ENCODE data around the gene DLG1.

DLG1 gene

DNA sequence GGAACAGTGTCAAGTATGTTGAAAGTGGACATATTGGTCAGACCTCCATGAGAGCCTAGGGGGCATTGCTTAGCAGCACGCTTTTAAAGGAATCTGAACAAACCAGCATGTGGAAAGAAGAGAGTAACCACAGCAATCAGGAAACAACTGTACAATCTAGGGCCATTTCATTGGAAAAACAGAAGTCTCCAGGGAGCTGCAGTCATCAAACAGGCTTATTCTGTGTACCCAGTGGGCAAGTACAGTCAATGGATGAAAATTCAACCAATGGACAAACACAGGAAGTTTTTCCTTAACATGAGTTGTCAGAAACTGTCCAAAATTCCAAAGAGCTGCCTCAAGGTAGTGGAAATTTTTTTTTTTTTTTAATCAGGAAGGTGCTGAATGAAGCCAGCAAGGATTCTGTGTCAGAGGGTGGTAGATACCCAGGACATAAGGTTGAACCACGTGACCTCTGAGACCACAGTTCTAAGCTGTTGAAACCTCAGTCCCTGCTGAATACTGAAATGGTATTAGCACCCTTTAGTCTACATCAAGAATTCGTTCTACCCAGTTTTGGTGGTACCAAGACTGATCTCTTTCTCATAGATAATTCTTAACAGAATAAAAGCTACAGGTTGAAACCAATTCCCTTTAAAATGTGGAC lies 4.4 kb upstream of the DLG1 start:
- no peak for ATAC-seq
- Mint-ChIP-seq H3K4me3 (no peak overlapping the region), H3K27me3 (peaks cover 37% of the 10 kb centered on the region)

DNA sequence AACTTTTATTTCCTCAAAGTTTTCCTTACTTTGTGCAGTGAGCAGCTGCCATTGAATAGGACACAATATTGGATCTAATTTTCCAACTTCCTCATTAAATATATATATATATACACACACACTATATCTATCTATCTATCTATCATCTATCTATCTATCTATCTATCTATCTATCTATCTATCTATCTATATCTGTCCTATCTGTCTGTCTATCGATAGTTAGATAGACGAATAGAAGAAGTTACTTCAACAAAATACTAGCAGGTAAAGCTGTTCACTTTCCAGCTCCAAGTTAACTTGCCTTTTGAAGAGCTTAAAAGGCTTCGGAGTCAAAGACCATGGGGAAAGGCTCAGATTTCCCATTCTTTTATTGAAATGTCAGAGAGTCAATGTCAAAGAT lies 3.6 kb upstream of the DLG1 start:
- no peaks in the 10 kb centered on the region for H3K9me3 Mint-ChIP-seq
- H3K36me3 Mint-ChIP-seq, result no peaks in the 10 kb centered on the region
- no peak overlapping the region for H3K4me3 Mint-ChIP-seq
- ATAC-seq, result no peak
- H3K27ac Mint-ChIP-seq, result no peak overlapping the region
- peaks cover 26% of the 10 kb centered on the region for H3K4me1 Mint-ChIP-seq
- H3K27me3 Mint-ChIP-seq, result peaks cover 37% of the 10 kb centered on the region

More for the DNA sequence above, 4.4 kb upstream of the DLG1 start:
- H3K4me1 Mint-ChIP-seq, result peaks cover 21% of the 10 kb centered on the region
- H3K9me3 Mint-ChIP-seq, result no peaks in the 10 kb centered on the region
- no peaks in the 10 kb centered on the region for H3K36me3 Mint-ChIP-seq
- no peak overlapping the region for H3K27ac Mint-ChIP-seq

DNA sequence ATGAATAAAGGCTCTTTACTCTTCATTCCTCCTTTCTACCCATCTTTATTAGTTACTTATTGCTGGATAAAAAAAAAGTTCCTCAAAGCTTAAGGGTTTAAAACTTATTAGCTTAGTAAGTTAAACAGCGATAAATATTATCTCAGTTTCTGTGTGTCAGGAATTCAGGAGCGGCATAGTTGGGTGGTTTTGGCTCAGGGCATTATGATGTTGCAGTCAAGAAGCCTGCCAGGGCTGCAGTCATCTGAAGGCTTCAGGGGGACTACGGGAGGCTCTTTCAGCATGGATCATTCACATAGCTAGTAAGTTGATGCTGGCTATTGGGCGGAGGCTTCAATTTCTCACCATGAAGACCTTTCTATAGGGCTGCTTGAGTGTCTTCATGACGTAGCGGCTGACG lies 1.9 kb upstream of the DLG1 start:
- ATAC-seq, result no peak
- H3K9me3 Mint-ChIP-seq, result no peaks in the 10 kb centered on the region
- H3K36me3 Mint-ChIP-seq, result no peaks in the 10 kb centered on the region
- H3K4me1 Mint-ChIP-seq, result peaks cover 30% of the 10 kb centered on the region
- peaks cover 37% of the 10 kb centered on the region for H3K27me3 Mint-ChIP-seq
- H3K27ac Mint-ChIP-seq, result no peak overlapping the region
- H3K4me3 Mint-ChIP-seq, result no peak overlapping the region

DNA sequence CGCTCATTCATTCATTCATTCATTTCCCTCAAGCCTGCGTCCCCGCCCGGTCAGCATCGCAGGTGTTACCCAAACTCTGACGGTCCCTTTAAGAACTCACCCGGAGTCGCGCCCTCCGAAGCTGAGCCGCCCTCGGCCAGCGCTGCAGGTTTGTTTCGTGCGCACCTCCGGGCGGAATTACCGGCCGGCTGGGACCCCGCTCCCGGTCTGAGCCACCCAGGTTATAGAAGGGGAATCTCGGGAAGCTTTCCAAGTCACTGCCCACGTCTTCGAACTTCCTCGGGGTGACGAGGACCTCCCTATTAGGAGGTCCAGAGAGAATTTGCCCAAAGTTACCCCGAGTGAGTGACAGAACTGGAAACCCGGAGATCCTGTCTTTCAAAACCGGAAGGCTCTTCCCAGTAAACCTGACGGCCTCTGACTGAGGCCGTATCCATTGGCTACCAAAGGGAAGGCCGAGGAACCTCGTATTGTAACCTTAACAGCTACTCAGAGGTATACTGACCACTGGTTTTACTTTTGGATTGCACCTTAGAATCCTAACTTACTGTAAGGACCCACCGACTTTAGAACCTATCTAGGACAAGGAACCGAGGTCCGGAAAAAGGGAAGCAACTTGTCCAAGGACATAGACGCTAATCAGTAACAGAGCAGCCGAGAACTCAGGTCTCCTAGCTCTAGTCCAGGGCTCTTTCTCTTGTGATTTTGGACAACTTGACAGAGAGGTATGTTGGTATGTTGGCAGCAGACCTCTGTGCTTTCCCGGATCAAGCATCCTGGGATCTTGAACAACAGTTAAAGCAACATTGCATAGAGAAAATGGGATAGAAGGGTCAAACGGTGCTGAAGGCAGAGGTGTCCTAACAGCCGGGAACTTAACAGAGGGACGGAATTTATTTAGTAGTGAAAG lies 788 bp upstream of the DLG1 start:
- Mint-ChIP-seq H3K9me3 (no peaks in the 10 kb centered on the region), H3K36me3 (no peaks in the 10 kb centered on the region), H3K27ac (peak overlapping the region; percentile 92), H3K27me3 (peaks cover 37% of the 10 kb centered on the region), H3K4me1 (peaks cover 30% of the 10 kb centered on the region), H3K4me3 (peak overlapping the region; percentile 86)
- peak; percentile 21 for ATAC-seq

DNA sequence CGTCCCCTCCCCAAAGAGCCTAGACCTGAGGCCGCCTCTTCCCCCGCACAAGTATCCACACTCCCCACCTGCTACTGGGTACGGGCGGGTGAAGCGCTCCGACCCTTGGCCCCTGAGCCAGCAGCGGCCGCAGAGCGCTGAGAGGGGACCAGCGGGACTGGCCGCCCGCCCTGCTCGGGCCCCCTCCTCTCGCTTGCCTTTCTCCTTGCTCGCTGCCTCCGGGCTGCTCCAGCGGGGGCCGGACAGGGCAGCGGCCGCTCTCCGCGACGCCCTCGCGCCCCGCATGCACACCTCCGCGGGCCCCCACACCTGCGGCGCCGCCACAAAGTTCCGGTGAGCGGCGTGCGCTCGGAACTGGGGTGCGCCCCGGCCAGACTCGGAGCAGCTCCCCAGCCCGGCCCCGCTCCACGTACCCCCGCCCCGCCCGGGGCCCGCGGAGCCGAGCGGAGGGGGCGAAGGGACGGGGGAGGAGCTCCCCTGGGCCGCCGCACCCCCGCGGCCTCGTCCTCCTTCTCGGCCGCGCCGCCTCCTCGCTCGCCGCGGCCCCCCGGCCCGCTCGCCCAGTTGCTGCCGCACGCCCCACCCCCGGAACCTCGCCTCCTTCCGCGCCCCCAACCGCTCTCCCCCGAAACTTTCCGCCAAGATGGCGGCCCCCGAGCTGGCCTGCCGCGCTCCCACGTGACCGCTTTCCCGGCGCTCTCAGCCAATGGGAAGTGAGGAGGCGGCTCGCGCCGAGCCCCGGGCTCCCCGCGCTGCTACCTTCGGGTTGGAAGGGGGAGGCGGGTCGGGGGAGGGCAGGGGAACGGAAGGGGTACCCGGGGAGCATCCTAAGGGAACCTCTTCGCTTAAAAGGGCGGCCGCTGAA lies 704 bp downstream of the DLG1 start:
- Mint-ChIP-seq H3K4me1 (peaks cover 30% of the 10 kb centered on the region), H3K27ac (peak overlapping the region; percentile 92), H3K4me3 (peak overlapping the region; percentile 86), H3K27me3 (peaks cover 36% of the 10 kb centered on the region), H3K36me3 (no peaks in the 10 kb centered on the region), H3K9me3 (no peaks in the 10 kb centered on the region)
- peak; percentile 91 for ATAC-seq

DNA sequence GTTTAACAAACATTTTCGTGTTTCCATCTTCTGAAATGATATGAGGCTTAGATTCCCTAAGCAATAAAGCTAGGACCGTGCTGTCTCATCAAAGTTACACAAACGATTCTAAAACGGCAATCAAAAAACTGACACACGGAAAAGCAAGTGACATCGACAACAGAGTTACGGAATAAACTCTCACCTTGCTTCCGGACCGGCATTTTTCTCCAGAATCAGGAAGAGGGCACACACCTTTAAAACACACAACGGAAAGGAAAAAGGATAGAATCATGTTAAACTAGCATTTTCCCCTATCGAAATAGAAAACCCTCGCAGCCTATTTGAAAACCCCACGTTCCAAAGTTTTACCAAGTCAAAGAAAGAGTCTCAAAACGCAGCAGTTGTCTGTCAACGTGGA lies 1.4 kb downstream of the DLG1 start:
- ATAC-seq, result no peak
- Mint-ChIP-seq H3K4me3 (peak overlapping the region; percentile 86), H3K9me3 (no peaks in the 10 kb centered on the region), H3K27me3 (peaks cover 29% of the 10 kb centered on the region), H3K4me1 (peaks cover 37% of the 10 kb centered on the region), H3K36me3 (peaks cover 7% of the 10 kb centered on the region), H3K27ac (peak overlapping the region; percentile 92)

DNA sequence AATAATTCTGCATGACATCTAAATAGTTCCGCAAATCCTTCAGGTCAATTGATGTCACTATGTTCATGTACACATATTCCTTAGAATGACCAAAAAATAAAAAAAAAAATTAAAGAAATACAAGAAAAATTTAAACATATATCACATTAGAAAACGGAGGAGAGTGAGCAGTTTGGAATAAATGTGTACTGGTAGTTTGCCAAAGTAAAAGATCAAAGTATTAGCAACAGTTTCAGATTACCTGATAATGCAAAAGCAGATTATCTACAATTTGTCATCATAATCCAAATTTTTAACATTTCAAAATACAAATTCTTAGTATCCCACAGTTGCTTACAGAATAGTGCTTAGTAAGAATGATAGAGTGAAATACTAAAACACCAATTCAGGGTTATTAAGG lies 1.9 kb downstream of the DLG1 start:
- peak overlapping the region; percentile 86 for H3K4me3 Mint-ChIP-seq
- H3K9me3 Mint-ChIP-seq, result no peaks in the 10 kb centered on the region
- peaks cover 11% of the 10 kb centered on the region for H3K36me3 Mint-ChIP-seq
- H3K27me3 Mint-ChIP-seq, result peaks cover 24% of the 10 kb centered on the region
- H3K4me1 Mint-ChIP-seq, result peaks cover 42% of the 10 kb centered on the region
- H3K27ac Mint-ChIP-seq, result peak overlapping the region; percentile 92
- ATAC-seq, result no peak

DNA sequence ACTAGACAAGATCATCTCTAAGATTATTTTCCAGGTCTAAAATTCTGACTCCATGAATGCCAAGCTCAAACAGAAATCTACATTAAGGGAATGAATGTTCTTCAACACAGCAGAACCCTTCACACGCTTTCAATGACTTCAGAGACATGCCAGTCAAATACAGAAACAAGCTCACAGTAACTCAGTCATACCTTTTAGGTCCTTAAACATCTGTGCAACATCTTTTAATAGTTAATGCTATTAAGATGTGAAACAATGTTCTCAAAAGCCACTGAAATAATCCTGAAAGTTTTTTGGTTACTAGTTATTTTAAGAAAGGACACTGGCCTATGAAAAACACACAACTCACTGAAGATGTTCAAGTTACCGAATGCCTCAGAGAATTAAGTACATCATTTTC lies 2.5 kb downstream of the DLG1 start:
- peaks cover 17% of the 10 kb centered on the region for H3K27me3 Mint-ChIP-seq
- H3K4me3 Mint-ChIP-seq, result no peak overlapping the region
- no peaks in the 10 kb centered on the region for H3K9me3 Mint-ChIP-seq
- no peak overlapping the region for H3K27ac Mint-ChIP-seq
- H3K36me3 Mint-ChIP-seq, result peaks cover 18% of the 10 kb centered on the region
- no peak for ATAC-seq
- H3K4me1 Mint-ChIP-seq, result peaks cover 48% of the 10 kb centered on the region

DNA sequence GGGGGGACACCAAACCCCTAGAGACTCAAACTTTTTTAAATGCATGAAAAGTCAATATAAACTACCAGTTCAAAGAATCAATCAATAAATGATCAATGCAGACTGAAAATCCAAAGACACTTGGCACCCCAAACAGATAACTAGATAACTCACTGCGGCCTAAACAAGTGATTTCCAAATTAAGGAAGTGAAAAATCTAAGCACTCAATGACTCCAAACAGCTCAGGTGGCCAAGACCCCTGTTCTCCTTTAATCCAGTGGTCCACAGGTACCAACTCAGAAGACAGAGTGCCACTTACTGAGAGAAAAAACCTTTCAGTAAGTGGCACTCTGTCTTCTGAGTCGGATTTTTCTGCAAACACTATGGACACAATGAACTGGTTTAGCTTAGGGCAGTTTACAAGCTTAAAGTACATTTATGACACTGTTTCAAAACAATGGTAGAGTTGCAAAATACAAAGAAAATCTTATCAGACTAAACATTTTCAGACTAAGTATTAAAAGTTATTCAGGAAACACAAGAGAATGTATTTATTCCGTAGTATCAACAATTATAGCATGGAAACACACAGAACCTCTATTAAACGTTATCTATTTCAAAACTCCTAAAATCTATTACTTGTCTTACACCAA lies 4.7 kb downstream of the DLG1 start:
- Mint-ChIP-seq H3K27me3 (no peaks in the 10 kb centered on the region), H3K4me3 (no peak overlapping the region), H3K27ac (no peak overlapping the region), H3K4me1 (peaks cover 48% of the 10 kb centered on the region), H3K9me3 (no peaks in the 10 kb centered on the region), H3K36me3 (peaks cover 34% of the 10 kb centered on the region)
- ATAC-seq, result no peak

DNA sequence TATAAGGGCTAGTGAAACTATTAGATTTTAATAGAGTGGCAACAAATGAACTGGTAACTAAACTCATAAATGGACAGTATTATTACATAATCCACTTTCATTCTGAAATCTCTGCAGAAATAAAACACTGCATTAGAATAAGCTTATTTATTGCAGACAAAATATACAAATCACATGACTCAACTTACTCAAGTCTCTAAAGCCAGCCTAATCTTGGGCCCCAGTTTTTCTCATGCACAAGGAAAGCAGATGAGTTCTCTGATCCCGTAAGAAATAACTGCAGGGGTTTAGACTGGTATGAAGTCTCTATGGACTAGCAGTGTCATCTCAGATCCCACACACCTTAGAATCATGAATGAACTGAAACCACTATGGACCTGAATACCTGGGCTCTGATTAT lies 5.8 kb downstream of the DLG1 start:
- no peak for ATAC-seq
- no peaks in the 10 kb centered on the region for H3K27me3 Mint-ChIP-seq
- H3K9me3 Mint-ChIP-seq, result no peaks in the 10 kb centered on the region
- H3K4me1 Mint-ChIP-seq, result peaks cover 46% of the 10 kb centered on the region
- no peak overlapping the region for H3K27ac Mint-ChIP-seq
- peaks cover 34% of the 10 kb centered on the region for H3K36me3 Mint-ChIP-seq
- H3K4me3 Mint-ChIP-seq, result no peak overlapping the region

DNA sequence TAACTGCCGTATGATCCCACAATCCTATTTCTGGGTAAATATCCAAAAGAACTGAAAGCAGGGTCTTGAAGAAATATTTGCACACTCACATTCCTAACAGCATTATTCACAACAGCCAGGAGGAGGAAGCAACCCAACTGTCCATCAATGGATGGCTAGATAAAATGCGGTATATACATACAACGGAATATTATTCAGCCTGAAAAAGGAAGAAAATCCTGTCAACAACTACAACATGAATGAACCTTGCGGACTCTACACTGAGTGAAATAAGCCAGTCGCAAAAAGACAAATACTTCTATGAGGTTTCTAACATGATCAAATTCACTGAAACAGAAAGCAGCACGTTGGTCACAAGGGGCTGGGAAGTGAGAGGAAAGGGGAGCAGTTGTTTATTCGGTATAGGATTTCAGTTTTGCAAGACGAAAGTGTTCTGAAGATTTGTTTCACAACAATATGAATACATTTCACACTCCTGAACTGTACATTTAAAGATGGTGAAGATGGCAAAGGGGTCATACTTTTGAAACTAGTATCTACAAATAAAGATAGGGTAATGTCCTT lies 6.2 kb downstream of the DLG1 start:
- Mint-ChIP-seq H3K27ac (no peak overlapping the region), H3K4me1 (peaks cover 43% of the 10 kb centered on the region), H3K4me3 (no peak overlapping the region), H3K36me3 (peaks cover 34% of the 10 kb centered on the region), H3K27me3 (no peaks in the 10 kb centered on the region), H3K9me3 (no peaks in the 10 kb centered on the region)
- ATAC-seq, result no peak

DNA sequence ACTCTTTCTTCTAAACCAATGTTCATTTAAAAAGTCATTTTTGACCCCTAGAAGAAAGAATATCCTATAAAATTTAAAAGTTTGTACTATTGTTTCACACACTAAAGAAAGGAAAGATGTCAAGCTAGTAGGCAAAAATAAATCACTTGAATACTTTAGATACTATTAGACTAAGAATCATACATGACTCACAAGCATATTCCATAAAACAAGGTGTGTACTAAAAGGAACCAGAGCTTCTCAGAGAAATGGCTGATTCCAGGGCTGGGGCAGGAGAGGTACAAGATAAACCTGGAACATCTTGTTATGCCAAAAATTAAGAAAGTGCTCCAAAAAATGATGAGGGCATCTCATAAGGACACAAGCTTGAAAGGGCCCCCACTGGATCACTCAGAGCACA lies 8.7 kb downstream of the DLG1 start:
- Mint-ChIP-seq H3K4me3 (no peak overlapping the region), H3K36me3 (peaks cover 51% of the 10 kb centered on the region), H3K9me3 (no peaks in the 10 kb centered on the region), H3K4me1 (peaks cover 41% of the 10 kb centered on the region), H3K27ac (no peak overlapping the region), H3K27me3 (no peaks in the 10 kb centered on the region)
- no peak for ATAC-seq

DNA sequence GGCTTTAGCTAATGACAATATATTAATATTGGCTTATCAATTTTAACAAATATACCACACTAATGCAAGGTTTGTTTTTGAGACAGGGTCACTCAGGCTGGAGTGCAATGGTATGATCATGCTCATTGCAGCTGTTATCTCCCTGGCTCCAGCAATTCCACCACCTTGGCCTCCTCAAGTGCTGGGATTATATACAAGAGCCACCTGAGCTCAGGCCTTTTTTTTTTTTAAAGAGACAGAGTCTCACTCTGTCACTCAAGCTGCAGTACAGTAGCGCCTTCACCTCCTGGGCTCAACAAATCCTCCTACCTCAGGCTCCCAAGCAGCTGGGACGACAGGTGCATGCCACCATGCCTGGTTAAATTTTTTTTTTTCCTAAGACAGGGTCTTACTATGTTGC lies 11.7 kb downstream of the DLG1 start:
- Mint-ChIP-seq H3K4me1 (peaks cover 31% of the 10 kb centered on the region), H3K27me3 (no peaks in the 10 kb centered on the region), H3K36me3 (peaks cover 55% of the 10 kb centered on the region), H3K4me3 (no peak overlapping the region), H3K27ac (no peak overlapping the region), H3K9me3 (no peaks in the 10 kb centered on the region)
- ATAC-seq, result no peak

DNA sequence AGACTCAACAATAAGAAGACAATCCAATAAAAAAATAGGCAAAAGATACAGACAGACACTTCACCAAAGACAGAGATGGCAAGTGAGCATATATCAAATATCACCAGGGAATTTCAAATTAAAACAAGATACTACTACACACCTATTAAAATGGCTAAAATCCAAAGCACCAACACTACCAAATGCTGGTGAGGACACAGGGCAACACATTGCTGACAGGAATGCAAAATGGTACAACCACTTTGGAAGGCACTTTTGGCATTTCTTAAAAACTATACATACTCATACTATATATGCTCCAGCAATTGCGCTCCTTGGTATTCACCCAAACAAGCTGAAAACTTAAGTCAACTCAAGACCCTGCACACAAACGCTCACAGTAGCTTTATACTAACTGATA lies 12.9 kb downstream of the DLG1 start:
- H3K36me3 Mint-ChIP-seq, result peaks cover 54% of the 10 kb centered on the region
- no peak overlapping the region for H3K27ac Mint-ChIP-seq
- no peak for ATAC-seq
- H3K9me3 Mint-ChIP-seq, result no peaks in the 10 kb centered on the region
- H3K4me1 Mint-ChIP-seq, result peaks cover 23% of the 10 kb centered on the region
- H3K27me3 Mint-ChIP-seq, result no peaks in the 10 kb centered on the region
- no peak overlapping the region for H3K4me3 Mint-ChIP-seq

DNA sequence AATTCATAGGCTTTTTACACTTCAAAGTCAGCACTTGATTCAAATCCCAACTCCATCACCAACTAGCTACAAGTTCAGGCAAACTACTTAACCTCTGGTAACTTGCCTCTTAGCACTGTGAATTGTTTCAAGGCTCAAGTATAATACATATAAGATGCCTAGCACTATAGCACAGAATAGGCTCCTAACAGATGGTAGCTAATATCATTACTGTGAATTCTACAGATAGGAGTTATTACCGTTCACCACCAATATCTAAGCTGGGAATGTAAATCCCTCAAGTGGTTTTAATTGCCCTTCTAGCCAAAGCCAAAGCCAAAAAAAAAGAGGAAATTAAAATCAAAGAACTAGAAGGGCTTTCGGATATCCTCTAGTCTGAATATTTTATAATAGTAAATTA lies 15.4 kb downstream of the DLG1 start:
- H3K4me3 Mint-ChIP-seq, result no peak overlapping the region
- no peak for ATAC-seq
- H3K9me3 Mint-ChIP-seq, result no peaks in the 10 kb centered on the region
- H3K27ac Mint-ChIP-seq, result no peak overlapping the region
- peaks cover 27% of the 10 kb centered on the region for H3K4me1 Mint-ChIP-seq
- H3K36me3 Mint-ChIP-seq, result peaks cover 53% of the 10 kb centered on the region
- no peaks in the 10 kb centered on the region for H3K27me3 Mint-ChIP-seq

All from stimulated activated memory B cell treated with anti-CD40 and anti-IgM and Interleukin-4, amounts not matched to agents 10 μg/mL and 1 μg/mL and 100 μg/mL, for 72 hours (primary cell).